CD4-positive, alpha-beta T cell treated with Interferon gamma for 1 hour (primary cell): Measurements from ENCODE around the gene PTH1R.

ENCODE experiments used
- DNase-seq: peaks from one replicate; pipeline ENCODE4 v3.0.0-alpha.2; 2020

The PTH1R gene

DNA sequence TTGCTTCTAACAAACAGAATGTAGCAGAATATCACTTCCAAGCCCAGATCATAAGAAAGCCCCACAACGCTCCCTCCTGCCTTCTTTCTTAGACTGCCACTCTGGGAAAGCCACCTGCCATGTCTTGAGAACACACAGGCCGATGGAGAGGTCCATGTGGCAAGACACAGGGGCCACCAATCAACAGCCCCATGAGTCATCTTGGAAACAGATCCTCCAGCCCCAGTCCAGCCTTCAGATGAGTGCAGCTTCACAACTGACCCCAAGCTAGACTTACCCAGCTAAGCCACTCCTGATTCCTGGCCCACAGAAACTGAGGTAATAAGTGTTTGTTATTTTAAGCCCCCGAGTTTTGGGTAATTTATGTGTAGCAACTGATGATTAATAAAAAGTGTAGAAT lies 39.7 kb downstream of the PTH1R start:
- no peak for DNase-seq

DNA sequence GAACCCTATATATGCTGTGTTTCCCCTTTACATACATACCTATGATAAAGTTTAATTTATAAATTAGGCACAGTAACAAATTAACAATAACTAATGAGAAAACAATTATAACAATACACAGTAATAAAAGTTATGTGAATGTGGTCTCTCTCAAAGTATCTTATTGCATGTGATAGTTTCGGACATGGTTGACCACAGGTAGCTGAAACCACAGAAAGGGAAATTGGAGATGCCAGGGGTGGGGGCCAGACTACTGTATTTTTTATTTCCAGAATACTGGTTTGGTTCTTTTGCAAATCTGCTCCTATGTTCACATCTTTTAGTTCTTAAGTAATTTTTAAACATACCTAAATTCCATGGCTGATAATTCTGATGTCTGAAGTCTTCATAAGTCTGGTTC lies 40.7 kb downstream of the PTH1R start:
- no peak for DNase-seq

DNA sequence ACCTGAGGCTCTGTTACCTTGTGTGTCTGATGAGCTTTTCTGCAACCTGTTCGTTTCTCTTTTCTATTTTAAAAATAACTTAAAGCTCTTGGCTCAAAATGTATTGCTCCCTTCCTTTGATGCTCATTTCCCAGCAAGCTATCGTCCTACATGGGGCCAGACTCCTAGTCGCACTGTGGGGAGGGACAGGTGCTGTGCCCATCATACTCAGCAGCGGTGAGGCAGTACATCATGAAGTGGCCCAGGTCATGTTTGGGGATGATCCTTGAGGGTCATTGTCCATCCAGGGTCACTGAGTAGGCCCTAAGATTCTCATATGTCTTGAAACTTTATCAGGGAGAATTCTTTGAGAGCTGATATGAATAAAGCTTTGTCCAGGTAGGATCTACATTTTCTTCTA lies 41.1 kb downstream of the PTH1R start:
- no peak for DNase-seq

DNA sequence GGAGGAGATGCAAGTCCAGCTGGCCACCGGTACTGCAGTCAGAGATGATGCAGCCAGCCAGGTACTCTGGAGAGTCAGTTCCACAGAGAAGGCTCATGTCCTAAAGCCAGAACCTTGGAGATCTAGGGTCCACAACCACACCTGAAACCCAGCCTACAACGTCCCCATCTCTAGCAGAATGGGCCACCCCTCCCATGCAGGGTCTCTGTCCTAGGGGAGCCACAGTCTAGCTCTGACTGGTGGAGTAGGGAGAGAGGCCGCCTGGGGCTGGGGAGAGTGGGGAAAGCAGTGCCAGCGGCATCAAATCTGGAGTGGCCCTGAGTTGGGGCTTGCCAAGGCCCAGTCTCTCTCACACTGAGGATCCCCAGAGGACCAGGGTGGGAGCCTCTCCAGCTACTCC lies 43.5 kb downstream of the PTH1R start:
- DNase-seq: no peak

DNA sequence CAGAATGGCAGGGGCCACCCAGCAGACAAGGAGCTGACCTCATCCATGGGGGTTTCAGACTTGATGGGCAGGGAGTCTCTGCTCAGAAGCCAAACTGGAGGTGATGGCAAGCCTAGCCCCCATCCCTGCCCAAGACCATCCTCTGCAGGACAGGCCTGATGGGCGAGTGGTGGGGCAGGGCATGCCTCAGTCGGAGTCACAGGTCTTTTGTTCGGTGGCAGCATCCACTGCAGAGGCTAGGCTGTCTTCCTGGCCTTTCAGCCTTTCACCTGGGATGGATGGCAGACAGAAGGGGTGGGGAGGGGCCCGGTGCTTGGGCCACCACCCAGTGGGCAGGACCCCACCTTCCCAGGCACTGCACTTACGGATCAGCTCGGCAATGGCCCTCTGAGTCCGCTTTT lies 44.4 kb downstream of the PTH1R start:
- no peak for DNase-seq

DNA sequence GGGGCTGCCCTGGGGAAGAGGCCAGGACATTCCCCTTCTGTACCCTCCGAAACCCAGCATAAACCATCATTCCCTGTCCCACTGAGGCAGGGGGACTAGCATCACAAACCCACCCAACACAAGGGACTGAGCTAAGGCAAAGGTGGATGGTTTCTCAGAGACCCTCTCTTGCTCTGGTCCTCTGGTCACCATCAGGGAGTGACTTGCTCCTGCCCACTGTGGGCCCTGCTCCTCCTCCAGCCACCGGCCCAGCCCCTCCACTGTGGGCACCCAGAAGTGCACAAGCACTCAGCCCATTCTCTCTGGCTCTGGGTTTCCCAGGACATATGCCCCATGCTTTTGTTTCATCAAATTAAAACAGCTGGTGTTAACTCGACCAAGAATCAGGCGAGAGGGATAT lies 44.9 kb downstream of the PTH1R start:
- DNase-seq: no peak

DNA sequence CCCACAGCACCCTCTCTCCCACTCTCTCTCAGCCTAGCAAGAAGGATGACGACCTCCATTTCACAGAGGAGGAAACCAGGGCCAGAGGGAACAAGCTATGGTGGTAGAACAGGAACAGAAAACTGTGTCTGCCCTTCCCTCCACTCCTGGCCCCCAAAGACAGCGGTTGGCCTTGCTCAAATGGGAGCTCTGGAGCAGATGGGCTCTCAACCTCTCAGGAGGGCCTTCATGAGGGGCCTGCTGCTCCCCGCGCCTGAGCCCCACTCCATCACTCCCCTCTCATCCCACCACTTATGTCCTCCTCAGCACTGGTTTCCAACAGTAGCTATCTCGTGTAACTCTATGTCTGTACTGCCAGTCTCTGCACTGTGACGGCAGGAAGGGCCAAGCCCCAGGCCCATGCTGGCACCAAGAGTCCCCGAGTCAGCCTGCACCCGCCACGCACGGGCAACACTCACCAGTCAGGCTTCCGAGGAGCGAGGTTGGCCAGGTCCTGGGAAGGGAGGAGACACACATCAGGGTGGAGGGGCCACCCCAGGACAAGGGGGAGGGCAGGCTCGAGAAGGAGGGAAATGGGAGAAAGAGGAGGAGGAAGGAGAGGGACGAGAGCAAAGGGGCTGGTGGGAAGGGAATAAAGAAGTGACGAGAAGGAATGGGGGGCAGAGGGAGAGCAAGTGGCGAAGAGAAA lies 45.5 kb downstream of the PTH1R start:
- no peak for DNase-seq

DNA sequence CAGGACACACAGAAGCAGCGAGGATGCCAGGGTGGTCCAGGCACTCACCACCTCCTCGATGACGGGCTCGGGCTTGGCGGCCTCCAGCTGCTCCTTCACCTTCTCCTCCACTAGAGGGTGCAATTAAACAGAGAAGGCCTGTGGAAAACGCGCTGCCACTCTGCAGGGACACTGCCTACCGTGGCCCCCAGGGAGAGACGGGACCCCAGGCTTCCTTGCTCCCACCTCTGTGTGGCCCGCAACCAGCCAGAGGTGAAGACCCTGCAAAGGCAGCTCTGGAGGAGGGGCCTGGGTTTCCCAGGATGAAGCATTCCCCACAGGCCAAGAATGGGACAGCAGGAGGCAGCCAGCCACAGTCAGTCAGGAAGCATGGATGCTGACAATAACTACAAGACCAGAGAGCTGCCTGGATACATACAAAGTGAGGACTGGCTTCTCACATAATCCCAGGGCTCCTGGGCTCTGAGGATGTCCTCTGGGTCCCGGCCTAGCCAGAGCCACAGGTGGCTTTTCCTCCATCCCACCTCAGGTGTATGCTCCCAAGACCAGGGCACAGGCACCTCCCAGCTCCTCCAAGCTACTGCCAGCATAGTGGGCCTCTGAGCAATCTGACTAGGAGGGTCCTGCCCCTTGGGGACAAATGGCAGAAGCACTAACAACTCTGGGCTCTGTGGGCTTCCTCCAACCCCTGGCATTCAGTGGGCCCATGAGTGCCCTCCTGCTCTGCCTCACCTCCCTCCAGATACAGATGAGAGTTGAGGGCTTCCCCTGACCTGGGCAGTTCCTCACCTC lies 46.2 kb downstream of the PTH1R start:
- no peak for DNase-seq

DNA sequence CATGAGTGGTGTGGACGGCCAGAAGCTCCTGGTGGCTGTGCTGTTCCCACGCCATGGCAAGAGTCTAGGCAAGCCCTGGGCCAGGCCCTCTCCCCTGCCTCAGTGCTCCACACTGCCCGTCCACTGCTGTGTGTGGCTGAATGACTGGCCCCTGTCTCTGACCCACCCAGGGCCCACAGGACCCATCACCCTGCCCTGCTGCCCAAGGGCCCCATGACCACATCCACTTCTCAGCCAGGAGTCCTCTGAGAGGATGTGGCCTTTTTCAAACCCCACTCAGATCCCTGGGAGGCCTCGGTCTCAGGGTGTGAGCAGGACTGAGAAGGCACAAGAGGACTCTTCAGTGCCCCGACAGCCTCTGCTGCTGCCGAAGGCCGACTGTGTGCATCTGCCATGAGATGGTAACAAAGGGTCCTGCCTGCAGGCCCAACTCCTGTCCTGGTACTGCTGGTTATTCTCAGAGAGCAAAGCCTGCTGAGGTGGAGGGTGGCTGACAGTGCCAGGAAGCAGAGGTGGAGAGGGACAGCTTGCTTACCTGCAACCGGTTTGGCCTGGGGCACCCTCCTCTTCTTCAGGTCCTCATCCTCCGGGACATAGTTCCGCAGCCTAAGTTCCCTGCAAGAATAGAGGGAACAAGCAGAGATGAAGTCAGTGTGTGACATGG lies 47.5 kb downstream of the PTH1R start:
- no peak for DNase-seq

DNA sequence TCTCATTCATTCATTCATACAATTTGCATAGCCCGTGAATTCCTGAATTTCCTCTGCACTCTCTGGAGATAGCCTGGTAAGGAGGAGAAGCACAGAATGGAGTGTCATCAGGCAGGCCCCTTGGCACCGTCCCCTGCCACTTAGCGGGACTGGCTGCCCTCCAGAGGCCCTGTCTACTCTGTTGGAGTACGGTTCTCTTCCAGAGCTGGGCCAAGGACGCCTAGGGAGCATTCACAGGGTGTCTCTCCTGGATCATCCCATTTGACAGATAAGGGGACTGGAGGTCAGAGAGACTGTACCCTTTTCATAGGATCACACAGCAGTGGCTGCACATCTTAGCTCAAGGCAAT lies 48.0 kb downstream of the PTH1R start:
- DNase-seq: no peak

DNA sequence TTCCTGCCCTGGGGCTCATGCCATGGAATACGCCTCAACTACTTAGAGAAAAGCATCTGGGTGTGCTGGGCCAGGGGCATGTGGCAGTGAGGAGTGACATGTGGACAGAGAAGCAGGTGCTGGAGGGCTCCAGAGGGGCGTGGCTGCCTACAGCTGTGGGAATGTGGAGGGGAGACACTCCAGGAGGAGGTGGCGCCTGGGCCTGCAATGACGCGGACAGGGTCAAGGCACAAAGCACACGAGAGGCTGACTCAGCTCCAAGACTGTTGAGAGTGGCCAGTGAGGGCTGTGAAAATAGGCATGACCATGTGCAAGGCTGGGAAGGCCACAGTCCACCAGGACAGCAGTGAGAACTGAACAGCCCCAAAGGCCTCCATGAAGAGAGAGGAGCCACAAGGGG lies 48.5 kb downstream of the PTH1R start:
- no peak for DNase-seq

DNA sequence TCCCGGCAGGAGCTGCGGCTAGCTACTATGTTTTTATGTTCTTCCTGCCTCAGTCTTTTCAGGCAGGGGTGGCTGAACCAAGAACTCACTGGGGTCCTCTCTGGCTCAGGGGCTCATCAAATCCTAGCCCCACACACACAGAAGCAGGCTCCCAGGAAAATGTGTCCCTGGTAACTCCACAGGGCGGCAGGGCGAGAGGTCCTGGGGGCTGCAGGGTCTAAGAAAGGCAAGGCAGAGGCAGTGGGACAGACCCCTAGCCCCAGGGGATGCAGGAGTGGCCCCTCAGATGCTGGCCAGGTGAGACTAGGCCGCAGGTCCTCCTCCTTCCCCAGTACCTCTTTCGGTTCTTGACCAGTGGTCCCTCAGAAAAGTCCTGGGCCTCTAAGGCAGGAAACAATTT lies 48.9 kb downstream of the PTH1R start:
- DNase-seq: no peak

DNA sequence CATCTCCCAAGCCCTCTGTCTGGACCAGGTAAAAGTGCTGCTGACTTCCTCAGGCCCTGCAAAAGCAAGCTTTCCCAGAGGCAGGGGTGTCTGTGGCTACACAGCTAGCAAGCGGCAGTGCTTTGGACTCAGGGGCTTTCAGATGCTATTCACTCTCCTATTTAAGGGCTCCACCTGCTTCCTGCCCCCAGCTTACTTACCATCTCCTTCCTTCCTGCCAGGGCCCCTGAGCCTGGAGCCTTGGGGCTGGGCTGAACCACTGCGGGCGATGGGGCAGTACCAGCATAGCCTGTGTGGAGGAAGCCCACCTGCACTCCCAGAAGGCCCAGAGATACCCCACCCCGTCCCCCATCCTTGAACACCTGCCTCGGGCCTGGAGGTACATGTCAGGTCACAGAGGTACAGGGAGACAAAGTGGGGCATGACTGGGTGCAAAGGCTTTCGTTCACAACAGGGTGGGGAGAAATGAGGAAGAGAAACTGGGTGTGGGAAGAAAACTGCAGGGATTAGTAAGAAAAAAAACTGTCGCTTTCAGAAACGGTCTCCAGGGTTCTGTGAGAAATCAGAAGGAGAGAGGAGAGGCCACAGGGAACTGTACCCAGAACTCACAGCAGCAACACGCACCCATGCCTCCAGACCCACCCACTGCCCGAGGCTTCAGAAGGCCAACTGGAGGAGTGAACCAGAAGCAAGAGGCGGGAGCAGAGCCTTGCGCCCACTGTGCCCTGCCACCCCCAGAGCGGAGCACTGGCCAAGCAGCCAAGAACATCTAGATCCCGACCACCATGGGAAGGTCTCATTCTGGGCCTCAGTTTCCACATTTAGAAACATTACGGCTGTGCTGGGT lies 49.6 kb downstream of the PTH1R start:
- DNase-seq: peak; percentile 47

DNA sequence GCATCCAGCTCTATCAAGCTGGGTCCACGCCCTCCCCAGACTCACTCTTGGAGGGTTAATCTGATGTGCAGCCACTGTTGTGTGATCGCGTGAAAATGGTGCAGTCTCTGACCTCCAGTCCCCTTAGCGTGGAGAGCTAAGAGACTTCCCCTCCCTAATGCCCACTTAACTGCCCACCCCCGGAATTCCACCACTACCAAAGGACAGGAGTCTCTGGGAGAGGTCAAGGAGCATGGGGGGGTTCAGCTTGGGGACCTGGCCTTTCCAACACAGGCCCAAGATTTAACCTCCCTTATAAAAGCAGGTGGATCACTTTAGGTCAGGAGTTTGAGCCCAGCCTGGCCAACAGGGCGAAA lies 50.2 kb downstream of the PTH1R start:
- no peak for DNase-seq

DNA sequence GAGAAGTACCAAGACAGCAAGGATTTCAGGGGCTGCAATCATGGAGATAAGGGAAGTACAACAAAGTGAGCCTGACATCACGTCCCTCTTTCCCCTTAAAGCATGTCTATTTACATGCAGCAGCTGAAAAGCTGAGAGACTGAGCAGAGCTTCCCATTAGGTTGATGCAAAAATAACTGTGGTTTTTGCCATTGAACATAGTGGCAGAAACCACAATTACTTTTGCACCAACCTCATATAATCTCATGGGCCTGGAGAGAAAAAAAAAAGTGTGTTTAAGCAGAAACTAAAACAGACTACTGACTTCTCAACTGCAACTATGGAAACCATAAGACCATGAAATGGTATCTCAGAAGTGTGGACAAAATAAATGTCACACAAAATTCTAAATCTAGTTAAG lies 50.8 kb downstream of the PTH1R start:
- DNase-seq: no peak

DNA sequence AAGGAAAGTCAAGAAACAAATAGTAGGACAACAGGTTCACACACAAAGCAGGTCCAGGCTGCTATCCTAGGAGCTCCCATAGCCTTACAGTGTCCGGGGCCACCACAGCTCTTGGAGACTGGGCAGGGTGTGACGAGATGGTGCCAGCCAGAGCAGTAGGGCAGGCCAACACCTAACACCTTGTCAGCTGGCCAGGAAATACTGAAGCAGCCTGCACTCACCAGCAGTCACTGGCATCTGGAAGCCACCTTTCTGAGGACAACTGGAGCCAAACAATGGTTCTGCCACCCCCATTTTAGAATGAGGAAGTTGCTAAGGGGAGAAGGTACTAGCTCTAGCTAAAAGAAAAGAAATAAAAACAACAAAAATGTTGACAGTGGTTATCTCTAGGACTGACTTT lies 51.8 kb downstream of the PTH1R start:
- DNase-seq: no peak

DNA sequence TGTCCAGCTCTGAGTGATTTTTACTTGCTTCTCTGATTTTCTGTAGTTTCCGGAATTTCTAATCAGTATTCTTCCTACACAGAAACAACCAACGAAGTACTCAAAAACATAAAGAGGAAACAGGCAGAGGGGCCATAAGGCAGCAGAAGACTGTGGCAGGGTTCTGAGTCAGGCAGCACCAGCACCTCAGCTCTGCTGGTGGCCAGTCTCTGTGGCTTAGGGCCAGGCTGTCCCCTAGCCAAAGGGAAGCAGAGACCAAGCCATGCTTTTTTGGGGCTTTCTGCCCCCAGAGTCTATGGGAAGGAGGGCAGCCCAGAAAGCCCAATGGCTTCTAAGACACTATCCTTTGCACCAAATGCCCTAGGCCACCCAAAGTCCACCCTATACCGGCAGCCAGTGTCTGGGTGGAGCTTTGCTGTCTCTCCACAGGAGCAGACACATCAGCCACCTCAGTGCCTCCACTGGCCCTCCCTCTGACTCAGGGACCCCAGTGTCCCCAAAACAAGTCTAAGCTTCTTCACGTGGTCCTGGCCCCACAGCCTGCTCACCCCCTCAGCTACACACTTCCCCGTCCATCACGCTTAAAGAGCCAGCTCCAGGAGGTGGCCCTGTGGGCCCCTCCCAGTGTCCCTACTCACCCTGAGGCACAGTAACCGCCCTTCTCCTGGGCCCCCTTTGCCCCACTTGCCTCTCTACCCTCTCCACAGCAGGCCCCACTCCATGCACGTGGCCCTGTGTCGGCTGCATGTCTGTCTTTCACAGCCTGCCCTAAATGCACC lies 52.8 kb downstream of the PTH1R start:
- DNase-seq: peak; percentile 39

DNA sequence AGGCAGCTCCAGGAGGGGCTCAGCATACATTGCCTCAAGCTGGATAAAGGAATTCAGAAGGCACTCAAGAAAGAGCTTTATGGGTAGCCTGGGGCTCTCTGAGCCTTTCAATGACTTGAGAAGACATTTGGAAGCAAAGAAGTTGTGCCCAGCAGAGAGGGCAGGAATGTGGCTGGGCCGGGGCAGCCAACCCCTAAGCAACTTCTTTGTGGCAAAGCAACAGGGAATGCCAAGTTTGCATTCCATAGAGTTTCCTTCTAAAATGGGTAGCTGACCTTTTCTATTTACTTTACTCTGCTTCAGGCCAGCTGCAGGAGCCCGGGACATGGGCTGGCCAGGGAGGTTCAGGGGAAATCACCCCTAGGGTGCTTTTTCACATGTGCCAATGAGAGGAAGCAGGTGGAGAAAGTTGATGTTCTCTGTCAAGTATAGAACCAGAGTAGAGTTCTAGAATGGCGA lies 53.5 kb downstream of the PTH1R start:
- no peak for DNase-seq

DNA sequence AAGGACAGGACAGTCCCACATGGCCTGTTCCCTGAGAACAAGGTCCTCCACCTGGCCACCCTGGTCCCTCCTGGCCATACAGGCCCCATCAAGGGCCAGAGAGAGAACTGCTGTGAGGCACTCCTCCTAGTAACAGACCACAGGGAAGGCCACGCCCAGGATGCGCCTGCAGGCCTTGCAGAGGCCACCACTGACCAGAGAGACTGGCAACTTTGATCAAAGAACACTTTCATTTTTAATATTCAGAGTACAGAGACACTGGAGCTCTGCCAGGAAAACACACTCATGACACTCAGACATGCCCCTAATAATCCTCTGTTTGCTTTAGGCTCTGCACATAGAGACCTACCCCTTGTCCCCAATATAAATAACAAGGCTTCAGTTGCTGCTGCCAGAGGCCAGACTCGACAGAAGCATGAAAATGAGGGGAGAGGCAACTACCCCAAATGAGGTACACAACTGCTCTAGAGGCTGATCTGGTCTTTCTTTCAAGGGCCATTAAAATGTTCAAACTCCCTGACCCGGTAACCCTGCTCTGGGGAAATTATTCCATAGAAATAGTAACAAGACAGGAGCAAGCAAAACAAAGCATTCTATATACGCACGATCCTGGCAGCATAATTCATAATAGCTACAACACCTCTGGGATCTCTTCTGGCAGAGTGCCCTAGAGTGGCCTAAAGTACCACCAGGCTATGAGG lies 54.3 kb downstream of the PTH1R start:
- DNase-seq: no peak

DNA sequence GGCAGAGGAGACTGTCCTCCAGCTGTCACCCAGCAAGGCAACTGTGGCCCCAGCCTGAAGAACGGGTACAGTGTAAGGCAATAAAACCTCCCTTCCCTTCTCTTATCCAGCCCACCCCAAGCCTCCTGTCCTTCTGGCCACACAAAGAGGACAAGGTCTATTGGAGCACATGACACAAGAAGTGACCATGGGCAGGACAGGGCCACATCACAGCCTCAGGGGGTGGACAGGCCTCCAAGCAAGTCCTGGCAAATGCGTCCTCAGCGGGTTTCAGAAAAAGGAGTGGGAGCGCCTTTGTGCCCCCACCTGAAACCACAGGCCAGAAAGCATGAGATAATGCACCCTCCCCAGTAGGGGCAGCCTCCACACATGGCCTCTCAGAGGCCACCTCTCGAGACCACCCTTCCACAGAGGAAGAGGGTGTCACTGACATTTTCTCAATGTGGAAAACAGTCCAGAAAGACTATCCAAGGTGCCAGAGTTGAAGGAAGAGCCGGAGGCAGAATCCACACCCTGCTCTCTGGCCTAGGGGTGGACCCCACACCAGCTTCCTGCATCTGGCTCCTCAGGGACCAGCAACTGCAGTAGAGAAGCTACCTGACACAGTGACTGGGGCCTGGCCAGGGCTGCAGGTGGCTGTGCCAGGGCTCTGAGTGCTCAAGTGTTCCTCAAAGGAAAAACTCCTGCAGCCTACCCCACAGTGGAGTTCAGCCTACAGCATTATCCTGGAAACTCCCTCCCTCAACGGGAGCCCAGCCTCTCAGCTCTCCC lies 55.1 kb downstream of the PTH1R start:
- no peak for DNase-seq

DNA sequence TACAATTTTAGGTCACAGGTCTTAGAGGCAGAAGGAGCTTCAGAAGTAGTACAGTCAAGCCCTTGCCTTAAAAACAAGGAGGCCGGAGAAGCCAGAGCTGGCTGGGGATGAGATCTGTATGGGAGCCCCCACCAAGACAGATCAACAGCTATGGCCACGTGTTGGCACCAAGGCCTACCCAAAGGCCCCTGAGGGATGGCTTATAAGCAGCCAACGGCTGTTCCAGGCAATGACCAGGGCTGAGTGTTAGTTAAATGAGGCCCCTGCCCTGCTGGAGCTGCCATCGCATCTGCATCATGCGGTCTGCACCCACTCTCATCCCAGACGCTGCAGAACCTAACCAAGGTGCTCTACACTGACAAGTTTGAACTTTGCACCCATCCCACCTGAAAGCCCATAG lies 55.7 kb downstream of the PTH1R start:
- DNase-seq: no peak
